Suprapubic skin (tissue), 4 donors: Measurements from ENCODE around the gene GIPC1. TPM values are rescaled to one million over a fixed set of nuclear protein-coding genes. Genes with fewer than 3 reads are reported as not detected.

Experiments
- DNase-seq, 2 donors: peaks; one replicate each; pipeline ENCODE4 v3.0.0-alpha.2; 2019; ENCODE audit warnings: low spot score in 2 of 2
- H3K27ac ChIP-seq: fragments of 200-600 bp; sonication (generic); one replicate; pipeline ENCODE4 v1.5.1; 2019
- H3K27me3 ChIP-seq: fragments of 200-600 bp; sonication (generic); one replicate; pipeline ENCODE4 v1.5.1; 2019
- H3K36me3 ChIP-seq: fragments of 200-600 bp; sonication (generic); one replicate; pipeline ENCODE4 v1.5.1; 2019
- H3K4me1 ChIP-seq: fragments of 200-600 bp; sonication (generic); one replicate; pipeline ENCODE4 v1.5.1; 2019
- H3K4me3 ChIP-seq: fragments of 200-600 bp; sonication (generic); one replicate; pipeline ENCODE4 v1.5.1; 2019; ENCODE audit warnings: mild to moderate bottlenecking
- H3K9me3 ChIP-seq: fragments of 200-600 bp; sonication (generic); one replicate; pipeline ENCODE4 v1.5.1; 2019
- EP300 ChIP-seq: sonication (generic); formaldehyde crosslinking; IDR thresholded peaks from one replicate; pipeline ENCODE4 v1.6.1; 2017; ENCODE audit warnings: antibody characterized with exemption
- POLR2A ChIP-seq, 2 donors: fragments of 450-650 bp; IDR thresholded peaks; one replicate each; pipeline ENCODE4 v1.6.1; 2017; ENCODE audit warnings: antibody characterized with exemption in 2 of 2, mild to moderate bottlenecking in 2 of 2, moderate library complexity in 2 of 2
- POLR2AphosphoS5 ChIP-seq, 3 donors: sonication (generic); formaldehyde crosslinking; IDR thresholded peaks; one replicate each; pipeline ENCODE4 v1.6.1; 2017; ENCODE audit warnings: antibody characterized with exemption in 3 of 3
- WGBS: methylation state at CpG from one replicate; pipeline ENCODE4 v1.1.5; 2018; 5-methylcytosine and 5-hydroxymethylcytosine counted together
- total RNA-seq, 4 donors: library from RNA; depleted of rRNA; stranded (reverse); fragments of >200 nt; gene quantifications; one replicate each; pipeline ENCODE4 v1.1.0, GENCODE V29; 2016
- TF ChIP-seq, protein P1 (sequence below), 2 donors: fragments of 200-600 bp in 1 of 2; fragments of 450-650 bp in 1 of 2; sonication (generic) in 1 of 2; IDR thresholded peaks; one replicate each; pipeline ENCODE4 v1.5.1; 2016 to 2019; ENCODE audit warnings: antibody characterized with exemption in 2 of 2, mild to moderate bottlenecking in 1 of 2, moderate library complexity in 1 of 2

The GIPC1 gene, protein sequence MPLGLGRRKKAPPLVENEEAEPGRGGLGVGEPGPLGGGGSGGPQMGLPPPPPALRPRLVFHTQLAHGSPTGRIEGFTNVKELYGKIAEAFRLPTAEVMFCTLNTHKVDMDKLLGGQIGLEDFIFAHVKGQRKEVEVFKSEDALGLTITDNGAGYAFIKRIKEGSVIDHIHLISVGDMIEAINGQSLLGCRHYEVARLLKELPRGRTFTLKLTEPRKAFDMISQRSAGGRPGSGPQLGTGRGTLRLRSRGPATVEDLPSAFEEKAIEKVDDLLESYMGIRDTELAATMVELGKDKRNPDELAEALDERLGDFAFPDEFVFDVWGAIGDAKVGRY
- total RNA-seq = 100 to 1,000 TPM in 3 of 4 donors, 10 to 100 TPM in 1; 85.8 to 111 (median 105) TPM

GRCh38 chr19:14496029-14496833 lies at the start of gene GIPC1:
Gene GIPC1 (minus strand): TSS chr19:14496127. CDS start chr19:14482976, 13,151 bp downstream.
- DNase-seq = peak; percentile 97 to 98
- 3% methylated on average over 37 of the region's 71 CpGs for WGBS
- Histone ChIP-seq H3K27ac (peak within 1 kb of the TSS; percentile 94), H3K9me3 (no peaks in the 10 kb centered on the region), H3K4me1 (peaks cover 44% of the 10 kb centered on the region), H3K4me3 (peak within 1 kb of the TSS; percentile 91), H3K36me3 (peaks cover 8% of the 10 kb centered on the region), H3K27me3 (no peaks in the 10 kb centered on the region)
- TF ChIP-seq, protein P1, sequence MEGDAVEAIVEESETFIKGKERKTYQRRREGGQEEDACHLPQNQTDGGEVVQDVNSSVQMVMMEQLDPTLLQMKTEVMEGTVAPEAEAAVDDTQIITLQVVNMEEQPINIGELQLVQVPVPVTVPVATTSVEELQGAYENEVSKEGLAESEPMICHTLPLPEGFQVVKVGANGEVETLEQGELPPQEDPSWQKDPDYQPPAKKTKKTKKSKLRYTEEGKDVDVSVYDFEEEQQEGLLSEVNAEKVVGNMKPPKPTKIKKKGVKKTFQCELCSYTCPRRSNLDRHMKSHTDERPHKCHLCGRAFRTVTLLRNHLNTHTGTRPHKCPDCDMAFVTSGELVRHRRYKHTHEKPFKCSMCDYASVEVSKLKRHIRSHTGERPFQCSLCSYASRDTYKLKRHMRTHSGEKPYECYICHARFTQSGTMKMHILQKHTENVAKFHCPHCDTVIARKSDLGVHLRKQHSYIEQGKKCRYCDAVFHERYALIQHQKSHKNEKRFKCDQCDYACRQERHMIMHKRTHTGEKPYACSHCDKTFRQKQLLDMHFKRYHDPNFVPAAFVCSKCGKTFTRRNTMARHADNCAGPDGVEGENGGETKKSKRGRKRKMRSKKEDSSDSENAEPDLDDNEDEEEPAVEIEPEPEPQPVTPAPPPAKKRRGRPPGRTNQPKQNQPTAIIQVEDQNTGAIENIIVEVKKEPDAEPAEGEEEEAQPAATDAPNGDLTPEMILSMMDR (IDR thresholded peaks at IDR 0.05) = no peak
- TF ChIP-seq POLR2AphosphoS5 (IDR thresholded peaks at IDR 0.05) = peak in 2 of 3 donors; percentile 92 to 96
- no peak for TF ChIP-seq EP300
- TF ChIP-seq POLR2A (IDR thresholded peaks at IDR 0.05) = no peak

DNA sequence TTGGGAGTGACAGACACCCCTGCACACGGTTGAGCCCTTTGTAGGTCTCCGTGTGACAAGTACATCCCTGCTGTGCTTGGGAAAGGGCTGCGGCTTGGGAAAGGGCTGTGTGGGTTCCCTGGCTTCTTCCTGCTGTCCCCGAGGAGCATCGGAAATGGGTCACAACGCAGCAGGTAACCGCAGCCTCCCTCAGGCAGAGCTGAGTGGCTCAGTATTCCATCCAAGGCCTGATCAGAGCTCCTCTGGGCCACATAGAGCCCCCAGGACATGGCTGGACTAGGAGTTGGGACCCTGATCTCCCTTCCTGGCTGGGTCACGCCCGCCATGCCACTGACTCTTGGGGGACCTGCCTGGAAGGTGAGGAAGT lies 49.8 kb upstream of the GIPC1 start:
- Histone ChIP-seq H3K4me3 (no peak overlapping the region), H3K36me3 (peaks cover 13% of the 10 kb centered on the region), H3K4me1 (peaks cover 65% of the 10 kb centered on the region), H3K9me3 (no peaks in the 10 kb centered on the region), H3K27ac (peak overlapping the region; percentile 73), H3K27me3 (no peaks in the 10 kb centered on the region)
- no peak for TF ChIP-seq POLR2AphosphoS5 (IDR thresholded peaks at IDR 0.05)
- no peak for TF ChIP-seq POLR2A (IDR thresholded peaks at IDR 0.05)
- no peak for TF ChIP-seq EP300
- TF ChIP-seq, protein P1 (IDR thresholded peaks at IDR 0.05) = no peak
- DNase-seq = no peak
- 58% methylated on average over 8 of the region's 9 CpGs for WGBS

DNA sequence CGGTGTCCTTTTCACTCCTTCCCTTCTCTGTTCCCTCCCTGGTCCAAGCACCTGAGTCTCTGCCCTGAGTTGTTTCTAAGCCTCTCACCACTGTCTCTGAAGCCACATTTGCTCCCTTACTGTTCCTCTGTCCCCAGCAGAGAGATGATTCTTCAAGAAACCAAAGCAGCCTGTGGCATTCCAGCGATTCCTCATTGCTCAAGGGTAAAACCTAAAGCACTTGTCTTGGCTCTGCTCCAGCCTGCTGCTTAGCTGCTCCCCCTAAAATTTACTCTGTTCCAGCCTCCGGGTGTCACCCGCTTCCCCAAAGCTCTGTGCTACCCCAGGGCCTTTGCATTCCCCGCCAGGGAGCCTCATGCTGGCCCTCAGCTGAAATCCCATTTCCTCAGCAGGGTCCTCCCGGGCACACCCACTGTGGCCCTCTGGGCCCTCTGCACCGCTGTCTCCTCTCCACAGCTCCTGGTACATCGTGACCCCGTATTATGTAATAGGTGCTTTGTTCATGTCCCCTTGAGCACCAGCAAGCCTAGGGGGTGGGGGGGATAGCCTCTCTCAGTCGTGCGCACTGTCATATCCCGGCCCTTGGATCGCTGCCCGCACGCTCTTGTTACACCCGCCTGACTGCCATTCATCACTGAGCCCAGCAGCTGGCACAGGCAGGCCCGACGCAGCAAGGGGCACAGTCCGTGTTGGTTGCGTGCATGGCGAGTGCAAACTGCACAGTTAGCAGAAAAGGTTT lies 49.2 kb upstream of the GIPC1 start:
- no peaks in the 10 kb centered on the region for H3K27me3 ChIP-seq
- no peak for TF ChIP-seq EP300
- no peak for TF ChIP-seq POLR2A (IDR thresholded peaks at IDR 0.05)
- no peak for TF ChIP-seq POLR2AphosphoS5 (IDR thresholded peaks at IDR 0.05)
- TF ChIP-seq, protein P1 (IDR thresholded peaks at IDR 0.05) = no peak
- 46% methylated on average over 18 of the region's 21 CpGs for whole genome bisulfite sequencing
- H3K27ac ChIP-seq = peak overlapping the region; percentile 73
- peaks cover 60% of the 10 kb centered on the region for H3K4me1 ChIP-seq
- H3K4me3 ChIP-seq = no peak overlapping the region
- H3K36me3 ChIP-seq = peaks cover 13% of the 10 kb centered on the region
- no peaks in the 10 kb centered on the region for H3K9me3 ChIP-seq
- DNase-seq = peak in 1 of 2 donors; percentile 73

GRCh38 chr19:14544047-14544446 lies 48.1 kb upstream of the GIPC1 start:
- peaks cover 6% of the 10 kb centered on the region for H3K36me3 ChIP-seq
- H3K27me3 ChIP-seq = no peaks in the 10 kb centered on the region
- no peak overlapping the region for H3K27ac ChIP-seq
- H3K4me3 ChIP-seq = no peak overlapping the region
- WGBS = 77% methylated on average over 5 of the region's 5 CpGs
- H3K4me1 ChIP-seq = peaks cover 50% of the 10 kb centered on the region
- no peak for DNase-seq
- H3K9me3 ChIP-seq = no peaks in the 10 kb centered on the region
- TF ChIP-seq POLR2A (IDR thresholded peaks at IDR 0.05) (no peak), POLR2AphosphoS5 (IDR thresholded peaks at IDR 0.05) (no peak), EP300 (no peak)
- TF ChIP-seq, protein P1 (IDR thresholded peaks at IDR 0.05) = no peak
